NCI-H748 (cell line): Measurements from ENCODE around the gene MRC1.

ENCODE experiments used
- DNase-seq: peaks from one replicate; lab custom pipeline; 2025; ENCODE audit not compliant: unreplicated experiment; lab: John Stamatoyannopoulos, UW

The MRC1 gene

GRCh38 chr10:17842641-17843040, 33.5 kb downstream of the MRC1 start:
- DNase-seq, result no peak

- DNase-seq, result peak; percentile 26
Measured at GRCh38 chr10:17847585-17848296, 38.6 kb downstream of the MRC1 start.

- DNase-seq, result no peak
Measured at GRCh38 chr10:17848646-17849045, 39.5 kb downstream of the MRC1 start.

- peak; percentile 89 for DNase-seq
Measured at GRCh38 chr10:17850501-17850900, 41.4 kb downstream of the MRC1 start.

GRCh38 chr10:17851611-17852010, 42.5 kb downstream of the MRC1 start:
- DNase-seq, result peak; percentile 77

GRCh38 chr10:17854044-17854652, 45.0 kb downstream of the MRC1 start:
- no peak for DNase-seq

GRCh38 chr10:17857040-17857439, 47.9 kb downstream of the MRC1 start:
- DNase-seq, result no peak

GRCh38 chr10:17859492-17860156, 50.5 kb downstream of the MRC1 start:
- no peak for DNase-seq

- DNase-seq, result no peak
Measured at GRCh38 chr10:17861760-17862159, 52.6 kb downstream of the MRC1 start.

GRCh38 chr10:17865351-17865750, 56.2 kb downstream of the MRC1 start:
- no peak for DNase-seq

- DNase-seq, result no peak
Measured at GRCh38 chr10:17866346-17866745, 57.2 kb downstream of the MRC1 start.

- no peak for DNase-seq
Measured at GRCh38 chr10:17867056-17867455, 57.9 kb downstream of the MRC1 start.

- DNase-seq, result no peak
Measured at GRCh38 chr10:17871036-17871435, 61.9 kb downstream of the MRC1 start.

GRCh38 chr10:17872191-17873091, 63.3 kb downstream of the MRC1 start:
- DNase-seq, result peak; percentile 19

- DNase-seq, result no peak
Measured at GRCh38 chr10:17873946-17874345, 64.8 kb downstream of the MRC1 start.

GRCh38 chr10:17877121-17877520, 68.0 kb downstream of the MRC1 start:
- no peak for DNase-seq

GRCh38 chr10:17878896-17879295, 69.7 kb downstream of the MRC1 start:
- peak; percentile 40 for DNase-seq

- DNase-seq, result no peak
Measured at GRCh38 chr10:17880601-17881000, 71.5 kb downstream of the MRC1 start.

GRCh38 chr10:17882557-17882956, 73.4 kb downstream of the MRC1 start:
- no peak for DNase-seq

GRCh38 chr10:17883621-17884020, 74.5 kb downstream of the MRC1 start:
- DNase-seq, result peak; percentile 94

GRCh38 chr10:17888189-17888588, 79.0 kb downstream of the MRC1 start:
- no peak for DNase-seq
